Activated CD4-positive, CD25-positive, alpha-beta regulatory T cell treated with anti-CD3 and anti-CD28 coated beads, Interleukin-2, amount 50 U/mL, for 24 hours (primary cell): ENCODE measurements around the gene KCNN3.
A peak's percentile ranks its signal among the peaks of the same experiment; 100 is the strongest.

Experiments
- ATAC-seq, 2 donors: fragments of 150-1000 bp; cut with Tn5 transposase; one replicate each; pipeline ENCODE4 v1.10.0; 2021; ENCODE audit warnings: mild to moderate bottlenecking in 1 of 2, moderate library complexity in 1 of 2

Gene KCNN3

DNA sequence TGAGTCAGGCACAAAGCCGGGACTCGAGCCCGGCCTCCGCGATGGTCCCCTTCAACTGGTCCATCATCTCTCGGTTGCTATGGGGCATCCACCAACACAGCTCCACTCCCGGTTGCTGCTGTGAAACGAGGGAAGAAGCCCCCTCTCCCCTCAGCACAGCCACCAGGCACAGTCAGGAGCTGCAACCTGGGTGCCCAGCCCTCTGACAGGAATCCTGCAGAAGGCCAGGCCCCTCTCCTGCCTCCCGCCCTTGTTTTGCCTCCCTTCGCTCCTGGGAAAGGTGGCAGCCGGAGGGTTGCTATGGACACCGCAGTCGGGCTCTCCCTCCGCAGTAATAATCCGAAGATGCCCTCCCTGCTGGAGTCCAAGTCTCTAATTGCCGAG, 8.9 kb upstream of the KCNN3 start:
- no peak for ATAC-seq

GRCh38 chr1:154878371-154879037, 8.4 kb upstream of the KCNN3 start:
- ATAC-seq: peak; percentile 81 to 93

- no peak for ATAC-seq
Observed at GRCh38 chr1:154877370-154877974, 7.4 kb upstream of the KCNN3 start.

DNA sequence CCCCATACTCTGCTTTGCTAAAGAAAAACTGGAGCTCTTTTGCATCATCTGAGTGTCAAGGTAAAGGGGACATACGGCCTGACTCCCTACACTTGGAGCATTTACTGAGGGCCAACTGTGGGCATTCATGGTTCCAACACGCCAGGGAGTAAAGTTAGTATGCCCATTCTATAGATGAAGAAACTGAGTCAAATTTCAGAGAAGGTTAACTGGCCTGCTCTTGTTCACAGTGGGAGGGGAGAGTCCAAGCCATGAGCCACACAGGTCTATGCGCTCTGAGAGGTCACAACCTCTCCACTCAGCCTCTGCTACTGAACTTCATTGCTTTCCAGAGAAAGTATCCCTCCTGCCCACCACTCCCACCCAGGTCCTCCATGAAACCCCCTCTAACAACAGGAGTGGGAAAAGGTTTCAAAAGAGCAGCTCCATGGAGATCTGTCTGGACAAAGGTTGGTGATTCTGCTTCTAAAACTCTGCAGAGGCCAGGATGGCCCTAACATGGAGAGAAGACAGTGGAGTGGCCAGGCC, 6.8 kb upstream of the KCNN3 start:
- ATAC-seq: no peak

GRCh38 chr1:154874465-154874864, 4.4 kb upstream of the KCNN3 start:
- ATAC-seq: no peak

- no peak for ATAC-seq
Observed at GRCh38 chr1:154873321-154873950, 3.4 kb upstream of the KCNN3 start.

- no peak for ATAC-seq
Observed at GRCh38 chr1:154871374-154871773, 1.3 kb upstream of the KCNN3 start.

- ATAC-seq: no peak
Observed at GRCh38 chr1:154870734-154871133, 653 bp upstream of the KCNN3 start.

DNA sequence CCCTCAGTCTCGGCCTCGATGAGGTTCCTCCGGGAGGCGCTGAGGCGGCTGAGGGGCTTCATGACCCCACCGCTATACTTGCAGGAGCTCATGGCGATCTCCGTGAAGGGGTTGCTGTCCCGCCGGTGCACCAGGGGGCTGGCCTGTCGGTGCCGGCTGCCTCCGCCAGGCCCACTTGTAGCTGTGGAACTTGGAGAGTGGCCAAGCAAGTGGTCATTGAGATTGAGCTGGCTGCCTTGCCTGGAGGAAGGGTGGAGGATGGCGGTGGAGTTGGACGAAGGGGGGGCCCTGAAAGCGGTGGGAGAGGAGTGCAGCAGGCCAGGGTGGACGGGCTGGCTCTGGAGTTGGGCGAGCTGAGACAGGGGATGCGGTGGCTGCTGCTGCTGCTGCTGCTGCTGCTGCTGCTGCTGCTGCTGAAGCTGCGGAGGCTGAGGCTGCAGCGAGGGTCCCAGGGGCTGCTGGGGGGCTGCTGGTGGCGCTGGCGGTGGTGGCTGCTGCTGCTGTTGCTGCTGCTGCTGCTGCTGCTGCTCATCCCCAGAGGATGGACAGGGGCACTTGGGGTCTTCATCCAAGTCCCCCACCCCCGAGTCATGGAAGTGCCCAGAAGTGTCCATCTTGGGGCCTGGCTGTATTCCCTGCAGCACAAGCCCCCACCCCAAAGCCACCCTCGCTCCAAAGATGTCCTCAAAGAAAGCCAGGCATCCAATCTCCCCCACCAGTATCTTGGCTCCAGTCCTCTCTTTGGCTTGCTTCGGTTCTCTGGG, 548 bp downstream of the KCNN3 start:
- ATAC-seq: no peak

DNA sequence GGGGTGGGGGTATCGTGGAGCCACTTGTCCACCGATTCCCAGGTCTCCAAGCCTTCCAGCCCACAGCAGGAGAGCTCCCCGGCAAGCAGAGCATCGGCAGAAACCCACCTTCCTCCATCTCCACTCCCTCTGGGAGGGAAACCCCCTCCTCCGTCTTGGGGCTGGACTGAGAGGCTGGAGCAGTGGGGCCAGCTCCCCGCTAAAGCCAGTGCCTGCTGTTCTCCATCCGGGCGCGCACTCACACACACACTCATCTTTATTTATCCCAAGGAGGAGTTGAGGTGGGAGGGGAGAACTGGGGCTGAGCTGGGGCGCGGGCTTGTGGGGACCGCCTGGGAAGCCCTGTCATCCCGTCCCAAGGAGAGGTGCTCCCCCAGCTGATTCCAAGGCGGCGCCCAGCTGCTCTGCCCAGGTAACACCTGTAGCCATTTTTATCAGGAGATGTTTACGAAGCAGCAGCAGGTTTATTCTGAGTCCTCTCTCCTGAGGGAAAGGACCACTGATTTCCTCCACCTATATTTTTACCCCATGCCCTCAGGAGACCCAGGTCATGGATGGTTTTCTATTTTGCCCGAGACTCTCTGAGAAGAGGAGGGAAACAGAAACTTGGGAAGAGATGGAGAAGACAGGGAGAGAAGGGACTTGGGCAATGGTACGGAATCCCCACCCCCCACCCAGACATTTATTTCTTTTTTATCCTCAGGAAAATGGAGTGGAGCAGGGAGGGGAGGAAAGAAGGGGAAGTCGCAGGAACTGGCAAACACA, 2.1 kb downstream of the KCNN3 start:
- ATAC-seq: no peak

GRCh38 chr1:154867064-154867825, 2.8 kb downstream of the KCNN3 start:
- ATAC-seq: peak in 1 of 2 donors; percentile 62

- no peak for ATAC-seq
Observed at GRCh38 chr1:154866257-154867063, 3.6 kb downstream of the KCNN3 start.

DNA sequence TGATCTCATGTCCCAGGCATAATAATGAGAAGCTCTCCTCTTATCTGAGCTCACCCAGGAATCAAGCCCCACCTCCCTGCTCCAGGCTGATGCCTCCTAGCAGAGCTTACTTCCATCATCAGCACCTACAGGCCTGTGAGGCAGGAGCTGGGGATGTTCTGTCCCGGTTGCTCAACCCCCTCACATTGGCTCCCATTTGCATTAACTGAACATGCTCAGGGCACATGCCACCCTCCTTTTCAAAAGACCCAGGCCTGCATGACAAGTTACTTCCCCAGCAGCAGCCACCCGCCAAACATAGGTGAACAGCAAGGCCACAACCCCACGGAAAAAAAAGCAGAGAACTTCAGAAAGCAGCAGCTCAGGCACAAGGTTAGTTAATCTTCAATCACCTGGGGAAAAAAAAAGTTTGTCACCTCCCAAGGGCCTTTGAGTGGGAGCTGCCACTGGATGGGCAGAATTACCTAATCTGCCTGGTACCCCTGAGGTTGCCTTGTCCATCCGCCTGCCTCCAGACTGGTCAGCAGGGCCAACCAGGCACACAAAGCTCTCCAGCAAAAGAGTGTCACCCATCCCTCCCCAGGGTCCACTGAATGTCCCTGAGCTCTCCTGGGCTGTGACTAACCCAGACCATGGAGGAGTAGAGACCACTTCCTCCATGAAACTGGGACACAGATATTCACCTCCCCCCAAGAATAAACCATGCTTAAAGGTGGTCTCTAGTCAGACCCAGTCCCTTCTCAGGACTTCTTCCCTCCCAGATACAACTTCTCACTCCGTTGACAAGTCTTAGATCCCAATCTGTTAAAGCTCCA, 4.4 kb downstream of the KCNN3 start:
- no peak for ATAC-seq

GRCh38 chr1:154864189-154864975, 5.7 kb downstream of the KCNN3 start:
- ATAC-seq: no peak

GRCh38 chr1:154863315-154864174, 6.5 kb downstream of the KCNN3 start:
- ATAC-seq: peak; percentile 47 to 54

DNA sequence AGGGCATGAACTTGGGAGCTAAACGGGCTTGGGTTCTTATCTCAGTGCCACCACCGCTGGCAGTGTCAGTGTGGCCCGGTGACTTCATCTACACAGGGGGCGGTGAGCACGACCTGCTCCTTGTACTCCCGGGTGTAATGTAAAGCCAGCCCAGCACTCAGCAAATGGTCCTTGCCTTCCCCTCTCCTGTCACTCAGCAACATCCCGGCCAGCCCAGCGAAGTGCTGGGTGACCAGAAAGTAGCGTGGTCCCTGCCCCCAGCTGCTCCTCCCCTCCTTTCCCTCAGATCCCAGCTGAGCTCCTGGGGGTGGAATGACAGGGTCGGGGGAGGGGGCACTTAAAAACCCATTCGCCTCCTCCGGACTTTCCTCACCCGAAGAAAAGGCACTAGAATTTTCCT, 7.2 kb downstream of the KCNN3 start:
- ATAC-seq: no peak

DNA sequence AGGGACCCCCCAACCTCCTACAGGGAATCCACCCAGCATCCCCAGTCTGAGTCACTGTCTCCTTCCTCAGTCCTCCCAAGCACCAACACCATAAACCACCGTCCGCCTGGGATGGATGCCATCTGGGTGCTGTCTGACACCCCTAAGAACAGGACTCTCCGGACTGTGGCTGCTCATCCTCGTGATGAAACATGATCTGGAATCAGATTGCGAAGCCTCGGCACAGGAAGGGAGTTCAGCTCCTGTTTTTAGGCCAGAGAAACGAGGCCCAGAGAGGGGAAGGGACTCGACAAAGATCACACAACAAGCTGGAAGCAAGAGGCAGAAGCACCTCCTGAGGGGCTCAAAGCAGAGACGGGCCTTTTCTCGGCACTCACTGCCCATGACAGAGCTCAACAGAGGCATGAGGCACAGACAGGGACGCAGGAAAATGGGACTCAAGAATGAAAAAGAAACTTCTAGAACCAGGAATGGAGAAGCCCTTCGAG, 8.4 kb downstream of the KCNN3 start:
- ATAC-seq: no peak
